ENCODE data around the gene IFITM2. TPM values are rescaled to one million over a fixed set of nuclear protein-coding genes. Genes with fewer than 3 reads are reported as not detected.
"Not testable (repeated sequence)": the region's sequence is repeated elsewhere in the genome, so short reads cannot be mapped to it uniquely, and the experiment has no call there.

IFITM2 gene
- polyA plus RNA-seq, 1 of the 3 experiments (the other 2 are of a cell fraction) = 518 TPM

DNA sequence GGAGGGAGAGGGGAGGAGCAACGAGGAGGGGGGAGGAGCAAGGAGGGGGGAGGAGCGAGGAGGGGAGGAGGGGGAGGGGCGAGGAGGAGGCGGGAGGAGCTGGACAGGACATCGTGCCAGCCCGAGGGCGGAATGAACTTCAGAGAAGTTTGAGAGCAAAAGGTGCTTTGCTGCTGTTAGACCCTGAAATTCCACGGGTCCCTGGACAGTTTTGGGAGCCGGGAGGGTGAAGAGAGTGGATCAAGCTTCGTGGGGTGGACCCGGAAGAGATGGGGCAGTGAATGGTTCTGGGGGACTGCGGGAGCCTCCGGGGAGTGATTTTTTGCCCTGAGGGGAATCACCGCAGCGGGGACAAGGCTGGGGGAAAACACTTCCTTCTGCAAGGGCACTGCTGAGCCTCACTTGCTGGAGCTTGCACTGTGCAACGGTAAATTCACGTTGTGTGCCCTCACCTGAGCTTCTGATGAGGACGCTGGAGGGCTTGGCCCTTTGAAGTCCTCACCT, 40.1 kb upstream of the IFITM2 start:
- H3K27me3 ChIP-seq (ENCODE audit: insufficient read depth) = peaks cover under 1% of the 10 kb centered on the region; the same call in 1 of the 2 replicates
- 0 out of 2 replicates have a peak overlapping the region, but pooled peaks have one; percentile 36 for H2AFZ ChIP-seq (ENCODE audit: low read depth)
- H3K9me3 ChIP-seq = no peaks in the 10 kb centered on the region
- peaks cover 0 to 6% of the 10 kb centered on the region in 2 experiments; a peak in 1 of 4 replicates for H3K4me1 ChIP-seq (ENCODE audit: control insufficient read depth in 1 of 2, insufficient read depth in 2 of 2, low read depth in 1 of 2, low read length in 1 of 2)
- H3K4me3 ChIP-seq (ENCODE audit: low read depth in 2 of 2, low read length in 1 of 2) = peak overlapping the region; percentile 14 to 36
- H3K4me2 ChIP-seq = peak overlapping the region; percentile 72
- H3K9ac ChIP-seq = no peak overlapping the region
- H3K79me2 ChIP-seq (ENCODE audit: insufficient read depth) = no peaks in the 10 kb centered on the region
- no peaks in the 10 kb centered on the region for H3K36me3 ChIP-seq (replicated peaks in 1 of 2; ENCODE audit: control insufficient read depth in 1 of 2, insufficient read depth in 2 of 2, low read length in 1 of 2)
- 4% methylated on average over 14 of the region's 18 CpGs for WGBS (ENCODE audit: low lambda C conversion rate)
- DNase-seq = no peak
- no peak overlapping the region for H3K27ac ChIP-seq (ENCODE audit: low read depth in 2 of 2, low read length in 1 of 2)
- H3F3A ChIP-seq (replicated peaks; ENCODE audit: insufficient read depth) = peaks cover 12% of the 10 kb centered on the region
- ChIA-PET CTCF (interaction anchor here (2.1 to 2.4 kb wide), 2 partner anchors 16 to 19 kb away, joined by 6 to 19 read pairs; no protein-coding TSS in a partner anchor), POLR2A (no interaction called here)
- H4K20me1 ChIP-seq (ENCODE audit: insufficient read depth) = no peaks in the 10 kb centered on the region
- no peaks in the 10 kb centered on the region for H3K9me2 ChIP-seq
- TF ChIP-seq MEF2A (IDR thresholded peaks at IDR 0.05; ENCODE audit: borderline replicate concordance, low read depth) = no peak
- TF ChIP-seq GABPA (IDR thresholded peaks at IDR 0.05; ENCODE audit: low read depth) = no peak
- no peak for TF ChIP-seq TEAD4 (IDR thresholded peaks at IDR 0.05; ENCODE audit: borderline replicate concordance, insufficient read depth)
- TF ChIP-seq RFX5 (IDR thresholded peaks at IDR 0.05; ENCODE audit: low read length) = no peak
- TF ChIP-seq SMC3 (IDR thresholded peaks at IDR 0.05; ENCODE audit: low read depth, low read length) = no peak
- TF ChIP-seq, protein P1, sequence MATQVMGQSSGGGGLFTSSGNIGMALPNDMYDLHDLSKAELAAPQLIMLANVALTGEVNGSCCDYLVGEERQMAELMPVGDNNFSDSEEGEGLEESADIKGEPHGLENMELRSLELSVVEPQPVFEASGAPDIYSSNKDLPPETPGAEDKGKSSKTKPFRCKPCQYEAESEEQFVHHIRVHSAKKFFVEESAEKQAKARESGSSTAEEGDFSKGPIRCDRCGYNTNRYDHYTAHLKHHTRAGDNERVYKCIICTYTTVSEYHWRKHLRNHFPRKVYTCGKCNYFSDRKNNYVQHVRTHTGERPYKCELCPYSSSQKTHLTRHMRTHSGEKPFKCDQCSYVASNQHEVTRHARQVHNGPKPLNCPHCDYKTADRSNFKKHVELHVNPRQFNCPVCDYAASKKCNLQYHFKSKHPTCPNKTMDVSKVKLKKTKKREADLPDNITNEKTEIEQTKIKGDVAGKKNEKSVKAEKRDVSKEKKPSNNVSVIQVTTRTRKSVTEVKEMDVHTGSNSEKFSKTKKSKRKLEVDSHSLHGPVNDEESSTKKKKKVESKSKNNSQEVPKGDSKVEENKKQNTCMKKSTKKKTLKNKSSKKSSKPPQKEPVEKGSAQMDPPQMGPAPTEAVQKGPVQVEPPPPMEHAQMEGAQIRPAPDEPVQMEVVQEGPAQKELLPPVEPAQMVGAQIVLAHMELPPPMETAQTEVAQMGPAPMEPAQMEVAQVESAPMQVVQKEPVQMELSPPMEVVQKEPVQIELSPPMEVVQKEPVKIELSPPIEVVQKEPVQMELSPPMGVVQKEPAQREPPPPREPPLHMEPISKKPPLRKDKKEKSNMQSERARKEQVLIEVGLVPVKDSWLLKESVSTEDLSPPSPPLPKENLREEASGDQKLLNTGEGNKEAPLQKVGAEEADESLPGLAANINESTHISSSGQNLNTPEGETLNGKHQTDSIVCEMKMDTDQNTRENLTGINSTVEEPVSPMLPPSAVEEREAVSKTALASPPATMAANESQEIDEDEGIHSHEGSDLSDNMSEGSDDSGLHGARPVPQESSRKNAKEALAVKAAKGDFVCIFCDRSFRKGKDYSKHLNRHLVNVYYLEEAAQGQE (IDR thresholded peaks at IDR 0.05; ENCODE audit: low read depth, low read length) = no peak
- TF ChIP-seq RCOR1 (IDR thresholded peaks at IDR 0.05; ENCODE audit: low read length) = no peak
- TF ChIP-seq, protein P2, sequence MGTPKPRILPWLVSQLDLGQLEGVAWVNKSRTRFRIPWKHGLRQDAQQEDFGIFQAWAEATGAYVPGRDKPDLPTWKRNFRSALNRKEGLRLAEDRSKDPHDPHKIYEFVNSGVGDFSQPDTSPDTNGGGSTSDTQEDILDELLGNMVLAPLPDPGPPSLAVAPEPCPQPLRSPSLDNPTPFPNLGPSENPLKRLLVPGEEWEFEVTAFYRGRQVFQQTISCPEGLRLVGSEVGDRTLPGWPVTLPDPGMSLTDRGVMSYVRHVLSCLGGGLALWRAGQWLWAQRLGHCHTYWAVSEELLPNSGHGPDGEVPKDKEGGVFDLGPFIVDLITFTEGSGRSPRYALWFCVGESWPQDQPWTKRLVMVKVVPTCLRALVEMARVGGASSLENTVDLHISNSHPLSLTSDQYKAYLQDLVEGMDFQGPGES (IDR thresholded peaks at IDR 0.05; ENCODE audit: low read depth, low read length) = no peak
- TF ChIP-seq FOSL2 (IDR thresholded peaks at IDR 0.05; ENCODE audit: borderline replicate concordance, low read depth) = no peak
- no peak for TF ChIP-seq TAF1 (IDR thresholded peaks at IDR 0.05; ENCODE audit: borderline replicate concordance, low read depth, low read length)
- TF ChIP-seq, protein P3, sequence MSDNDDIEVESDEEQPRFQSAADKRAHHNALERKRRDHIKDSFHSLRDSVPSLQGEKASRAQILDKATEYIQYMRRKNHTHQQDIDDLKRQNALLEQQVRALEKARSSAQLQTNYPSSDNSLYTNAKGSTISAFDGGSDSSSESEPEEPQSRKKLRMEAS (IDR thresholded peaks at IDR 0.05; ENCODE audit: low read depth) = no peak

DNA sequence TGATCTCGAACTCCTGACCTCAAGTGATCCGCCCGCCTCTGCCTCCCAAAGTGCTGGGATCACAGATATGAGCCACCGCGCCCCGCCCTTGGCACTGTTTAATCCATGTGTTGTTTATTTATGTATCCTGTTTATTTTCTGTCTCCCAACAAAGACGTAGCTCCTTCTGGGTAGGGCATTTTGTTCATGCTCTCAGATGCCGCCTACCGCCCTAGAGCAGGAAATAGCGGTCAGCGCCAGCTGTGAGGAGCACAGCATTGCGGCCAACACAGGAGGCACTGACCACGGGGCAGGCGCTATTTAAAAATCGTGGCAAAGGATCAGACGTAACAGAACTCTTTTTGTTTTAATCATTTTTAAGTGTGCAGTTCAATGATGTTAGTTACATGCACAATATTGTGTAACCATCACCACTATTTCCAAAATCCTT, 38.9 kb upstream of the IFITM2 start:
- WGBS (ENCODE audit: low lambda C conversion rate) = 20% methylated on average over 15 of the region's 16 CpGs
- CTCF ChIA-PET = interaction anchor here (0.6 to 2.4 kb wide), 4 partner anchors 17 to 61 kb away, joined by 3 to 19 read pairs (median 4); no protein-coding TSS in a partner anchor

More for the DNA sequence above, 38.9 kb upstream of the IFITM2 start:
- H3K36me3 ChIP-seq (replicated peaks in 1 of 2; ENCODE audit: control insufficient read depth in 1 of 2, insufficient read depth in 2 of 2, low read length in 1 of 2); H3K9me2 ChIP-seq; H3K9me3 ChIP-seq; H3K9ac ChIP-seq; H3K4me3 ChIP-seq (ENCODE audit: low read depth in 2 of 2, low read length in 1 of 2); H3K4me1 ChIP-seq (ENCODE audit: control insufficient read depth in 1 of 2, insufficient read depth in 2 of 2, low read depth in 1 of 2, low read length in 1 of 2); H4K20me1 ChIP-seq (ENCODE audit: insufficient read depth); H3K79me2 ChIP-seq (ENCODE audit: insufficient read depth); H3K27ac ChIP-seq (ENCODE audit: low read depth in 2 of 2, low read length in 1 of 2); H3K27me3 ChIP-seq (ENCODE audit: insufficient read depth): not testable (repeated sequence)
- TF ChIP-seq, protein P4, sequence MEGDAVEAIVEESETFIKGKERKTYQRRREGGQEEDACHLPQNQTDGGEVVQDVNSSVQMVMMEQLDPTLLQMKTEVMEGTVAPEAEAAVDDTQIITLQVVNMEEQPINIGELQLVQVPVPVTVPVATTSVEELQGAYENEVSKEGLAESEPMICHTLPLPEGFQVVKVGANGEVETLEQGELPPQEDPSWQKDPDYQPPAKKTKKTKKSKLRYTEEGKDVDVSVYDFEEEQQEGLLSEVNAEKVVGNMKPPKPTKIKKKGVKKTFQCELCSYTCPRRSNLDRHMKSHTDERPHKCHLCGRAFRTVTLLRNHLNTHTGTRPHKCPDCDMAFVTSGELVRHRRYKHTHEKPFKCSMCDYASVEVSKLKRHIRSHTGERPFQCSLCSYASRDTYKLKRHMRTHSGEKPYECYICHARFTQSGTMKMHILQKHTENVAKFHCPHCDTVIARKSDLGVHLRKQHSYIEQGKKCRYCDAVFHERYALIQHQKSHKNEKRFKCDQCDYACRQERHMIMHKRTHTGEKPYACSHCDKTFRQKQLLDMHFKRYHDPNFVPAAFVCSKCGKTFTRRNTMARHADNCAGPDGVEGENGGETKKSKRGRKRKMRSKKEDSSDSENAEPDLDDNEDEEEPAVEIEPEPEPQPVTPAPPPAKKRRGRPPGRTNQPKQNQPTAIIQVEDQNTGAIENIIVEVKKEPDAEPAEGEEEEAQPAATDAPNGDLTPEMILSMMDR (IDR thresholded peaks at IDR 0.05) = peak; percentile 21; the same call in 1 of the 2 replicates
- Histone ChIP-seq H3K4me2 (peak overlapping the region; percentile 11), H2AFZ (ENCODE audit: low read depth) (0 out of 2 replicates have a peak overlapping the region, but pooled peaks have one; percentile 38), H3F3A (replicated peaks; ENCODE audit: insufficient read depth) (peaks cover 12% of the 10 kb centered on the region)
- POLR2A ChIA-PET = interaction anchor here (1.2 kb wide), 1 partner anchor 61 kb away, joined by 3 read pairs; the partner anchor contains the start of genes BET1L and RIC8A
- peak; percentile 67 for DNase-seq
